Retinal pigment epithelial cell (primary cell): ENCODE results near the gene CALHM1.

Experiments used
- DNase-seq: peaks from one replicate; pipeline ENCODE4 v3.0.0-alpha.2; 2010; ENCODE audit warnings: low read depth
- H3K4me3 ChIP-seq: 2 replicates; pipeline ENCODE4 v1.5.1; 2011; ENCODE audit warnings: mild to moderate bottlenecking, low read length, control low read depth, moderate library complexity
- TF ChIP-seq, protein P1 (sequence below): conservative IDR thresholded peaks from 2 replicates; pipeline ENCODE4 v1.5.1; 2011; ENCODE audit warnings: low read depth, low read length, control low read depth, inconsistent platforms

Gene CALHM1

DNA sequence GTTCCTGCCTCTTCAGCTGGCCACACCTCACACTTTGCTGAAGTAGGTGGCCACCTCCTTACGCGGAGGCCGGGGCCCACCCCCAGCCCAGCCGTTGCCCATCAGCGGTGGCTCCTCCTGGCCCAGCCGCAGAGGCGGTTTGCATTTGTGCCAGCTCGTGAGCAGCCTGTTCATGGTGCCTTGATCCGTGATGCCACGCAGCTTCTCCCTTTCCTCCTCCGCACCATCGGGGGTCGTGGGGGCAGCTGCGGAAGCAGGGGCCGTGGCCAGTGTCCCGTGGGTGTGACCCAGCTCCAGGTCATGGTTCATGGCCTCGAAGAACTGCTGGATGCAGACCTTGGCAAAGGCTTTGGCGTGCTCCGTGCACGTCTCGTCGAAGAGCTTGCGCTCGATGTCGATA, 3.5 kb downstream of the CALHM1 start:
- DNase-seq = no peak
- no peak overlapping the region for H3K4me3 ChIP-seq
- TF ChIP-seq, protein P1, sequence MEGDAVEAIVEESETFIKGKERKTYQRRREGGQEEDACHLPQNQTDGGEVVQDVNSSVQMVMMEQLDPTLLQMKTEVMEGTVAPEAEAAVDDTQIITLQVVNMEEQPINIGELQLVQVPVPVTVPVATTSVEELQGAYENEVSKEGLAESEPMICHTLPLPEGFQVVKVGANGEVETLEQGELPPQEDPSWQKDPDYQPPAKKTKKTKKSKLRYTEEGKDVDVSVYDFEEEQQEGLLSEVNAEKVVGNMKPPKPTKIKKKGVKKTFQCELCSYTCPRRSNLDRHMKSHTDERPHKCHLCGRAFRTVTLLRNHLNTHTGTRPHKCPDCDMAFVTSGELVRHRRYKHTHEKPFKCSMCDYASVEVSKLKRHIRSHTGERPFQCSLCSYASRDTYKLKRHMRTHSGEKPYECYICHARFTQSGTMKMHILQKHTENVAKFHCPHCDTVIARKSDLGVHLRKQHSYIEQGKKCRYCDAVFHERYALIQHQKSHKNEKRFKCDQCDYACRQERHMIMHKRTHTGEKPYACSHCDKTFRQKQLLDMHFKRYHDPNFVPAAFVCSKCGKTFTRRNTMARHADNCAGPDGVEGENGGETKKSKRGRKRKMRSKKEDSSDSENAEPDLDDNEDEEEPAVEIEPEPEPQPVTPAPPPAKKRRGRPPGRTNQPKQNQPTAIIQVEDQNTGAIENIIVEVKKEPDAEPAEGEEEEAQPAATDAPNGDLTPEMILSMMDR = no peak

DNA sequence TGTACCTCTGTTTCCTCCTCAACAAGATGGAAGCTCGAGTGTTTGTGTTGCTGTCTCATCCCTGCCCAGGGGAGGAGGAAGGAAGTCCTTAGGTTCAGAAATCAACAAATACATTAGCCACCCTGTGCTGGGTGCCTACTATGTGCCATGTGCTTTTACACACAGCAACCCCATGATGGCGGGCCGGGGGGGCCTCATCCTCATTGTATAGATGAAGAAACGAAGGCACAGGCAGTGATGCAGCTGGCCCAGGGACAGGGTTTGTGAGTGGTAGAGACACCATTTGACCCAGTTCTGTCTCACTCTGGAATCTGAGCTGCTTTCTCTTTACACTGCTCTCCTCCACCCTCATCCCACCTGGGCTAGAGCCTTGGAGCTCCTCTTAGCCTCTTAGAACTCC, 4.7 kb downstream of the CALHM1 start:
- no peak overlapping the region for H3K4me3 ChIP-seq
- no peak for DNase-seq
- TF ChIP-seq, protein P1 = no peak

DNA sequence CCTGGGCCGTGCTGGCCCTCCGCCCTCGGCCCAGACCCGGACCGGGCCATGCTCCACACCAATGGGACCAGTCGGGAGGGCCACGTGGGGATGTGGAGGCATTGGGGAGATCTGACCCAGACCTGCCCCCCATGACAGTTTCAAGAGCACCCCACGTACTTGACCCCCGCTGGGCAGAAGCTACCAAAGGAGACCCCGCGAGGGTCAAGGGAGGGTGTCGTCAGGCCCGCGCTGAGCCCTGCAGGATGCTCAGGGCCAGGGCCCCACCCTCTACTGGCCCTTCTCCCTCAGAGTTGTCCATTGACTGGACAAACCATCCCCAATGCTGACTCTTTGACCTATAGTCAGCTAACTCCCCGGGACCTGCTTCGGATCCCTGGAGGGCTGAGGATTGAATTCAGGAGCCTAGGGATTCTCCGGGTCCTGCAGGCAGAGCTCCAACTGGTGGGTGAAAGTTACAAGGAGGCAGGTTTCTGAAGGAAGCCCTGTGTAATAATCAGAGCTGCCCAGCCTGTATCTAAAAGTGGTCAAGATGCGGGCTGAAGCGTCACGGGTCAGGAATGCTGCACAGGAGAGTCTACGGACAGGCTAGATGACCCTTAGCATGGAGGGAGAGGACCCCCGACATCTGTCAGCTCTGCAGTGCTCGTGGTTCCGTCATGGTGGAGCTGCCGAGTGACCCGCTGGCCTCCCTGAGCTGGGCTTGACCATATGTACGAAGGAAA, 6.0 kb downstream of the CALHM1 start:
- TF ChIP-seq, protein P1 = no peak
- DNase-seq = no peak
- H3K4me3 ChIP-seq = peak overlapping the region; percentile 50

DNA sequence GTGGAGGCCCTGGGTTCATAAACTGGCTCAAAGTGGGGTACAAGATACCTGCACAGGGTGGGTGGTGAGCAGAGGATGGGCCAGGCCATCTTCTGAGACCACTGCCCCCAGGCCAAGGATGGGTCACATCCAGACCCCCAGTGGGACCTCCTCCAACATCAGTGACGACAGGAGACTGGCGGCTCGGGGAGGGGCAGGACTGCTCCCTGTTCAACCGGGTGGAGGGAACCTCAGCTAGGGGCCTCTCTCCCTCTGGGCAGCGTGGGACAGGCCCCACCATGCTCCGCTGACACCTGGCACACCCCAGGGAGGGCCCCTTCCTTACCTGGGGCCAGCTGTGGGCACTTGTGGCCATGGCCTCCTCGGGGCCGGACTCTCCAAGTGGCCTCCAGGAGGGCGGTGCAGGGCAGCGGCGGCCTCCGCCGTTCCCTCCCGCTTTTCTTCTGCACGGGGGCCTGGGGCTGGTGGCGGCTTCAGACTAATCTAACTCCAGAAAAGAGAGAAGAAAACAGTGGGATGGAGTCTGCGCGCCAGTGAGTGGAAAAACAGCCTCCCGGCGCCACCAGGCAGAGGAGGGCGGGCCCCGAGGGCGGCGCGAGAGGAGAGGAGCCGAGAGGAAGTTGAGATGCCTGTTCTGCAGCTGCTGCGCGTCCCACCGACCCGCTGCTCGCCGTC, 6.7 kb downstream of the CALHM1 start, which contains the start of gene CALHM2:
CALHM2 (minus strand) TSS at position 540 of the 675 bp plus-strand sequence. CDS start 2,429 bp downstream, outside the sequence.
- TF ChIP-seq, protein P1 = no peak
- no peak for DNase-seq

DNA sequence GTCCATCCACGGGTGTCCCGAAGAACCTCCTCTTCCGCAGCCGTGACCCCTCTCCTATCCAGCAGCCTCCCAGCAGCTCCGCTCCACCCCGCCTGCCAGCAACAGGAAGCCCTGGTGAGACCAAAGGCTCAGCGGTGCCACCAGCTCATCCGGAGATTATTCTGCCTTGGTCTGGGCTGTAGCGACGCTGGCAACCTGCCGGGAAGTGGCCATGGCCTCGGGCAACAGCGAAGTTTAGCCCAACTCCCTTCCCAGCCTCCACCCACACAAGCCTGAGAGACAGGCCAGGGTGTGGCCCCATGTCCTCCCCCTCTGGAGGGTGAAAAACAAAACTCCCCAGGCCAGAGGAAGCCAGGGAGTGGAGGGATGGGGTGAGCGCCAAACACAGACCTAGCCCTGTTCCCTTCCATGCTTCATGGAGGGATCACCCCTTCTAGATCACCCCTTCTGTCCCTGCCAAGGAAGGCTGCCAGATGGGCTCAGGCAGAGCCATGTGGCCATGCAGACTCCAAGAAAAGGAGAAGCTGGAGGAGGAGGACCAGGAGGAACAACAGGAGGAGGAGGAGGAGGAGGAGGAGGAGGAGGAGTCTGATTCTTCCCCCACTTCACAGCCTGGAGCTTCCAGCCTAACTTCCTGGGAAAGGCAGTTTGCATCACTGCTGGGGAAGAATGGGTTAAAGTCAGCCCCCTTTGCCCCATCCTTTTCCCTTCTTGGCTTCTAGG, 7.4 kb downstream of the CALHM1 start:
- no peak overlapping the region for H3K4me3 ChIP-seq
- TF ChIP-seq, protein P1 = no peak
- no peak for DNase-seq

More for the DNA sequence above, 6.7 kb downstream of the CALHM1 start, which contains the start of gene CALHM2:
- H3K4me3 ChIP-seq = peak within 1 kb of the TSS; percentile 50

DNA sequence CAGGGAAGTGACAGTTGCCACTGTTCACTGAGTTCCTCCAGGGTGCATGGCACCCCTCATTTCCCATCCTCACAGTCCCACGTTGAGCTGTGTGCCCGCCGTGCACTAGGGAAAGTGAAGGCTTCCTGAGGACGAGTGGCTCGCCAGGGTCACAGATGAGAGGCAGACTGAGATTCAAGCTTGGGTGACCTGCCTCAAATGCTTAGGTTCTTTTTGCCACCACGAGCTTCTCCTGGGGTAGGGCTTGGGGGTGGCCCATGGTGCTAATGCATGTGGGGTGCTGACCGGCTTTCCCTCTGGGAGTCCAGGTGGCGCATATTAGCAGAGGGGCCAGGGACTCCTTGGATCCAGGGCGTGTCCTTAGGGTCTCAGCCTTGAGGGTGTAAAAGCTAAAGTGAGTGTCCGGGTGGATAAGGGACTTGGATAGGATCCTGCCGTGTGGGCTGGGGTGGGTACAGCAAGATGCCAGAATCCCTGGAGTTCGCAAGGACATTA, 8.5 kb downstream of the CALHM1 start:
- DNase-seq = no peak
- no peak overlapping the region for H3K4me3 ChIP-seq
- TF ChIP-seq, protein P1 = no peak
